Esophagus muscularis mucosa (tissue), 4 donors: ENCODE measurements around the gene PEA15.

Source experiments
- CTCF ChIP-seq, 3 experiments: fragments of 200-600 bp in 2 of 3; fragments of 450-650 bp in 1 of 3; sonication (generic) in 2 of 3; IDR thresholded peaks; one replicate each; pipeline ENCODE4 v1.5.1; 2017 to 2019; ENCODE audit warnings: antibody characterized with exemption in 3 of 3, mild to moderate bottlenecking in 2 of 3, moderate library complexity in 1 of 3
- EP300 ChIP-seq: sonication (generic); formaldehyde crosslinking; IDR thresholded peaks from one replicate; pipeline ENCODE4 v1.6.1; 2017; ENCODE audit warnings: antibody characterized with exemption
- POLR2A ChIP-seq: fragments of 450-650 bp; IDR thresholded peaks from one replicate; pipeline ENCODE4 v1.6.1; 2017; ENCODE audit warnings: antibody characterized with exemption, moderate library complexity, mild to moderate bottlenecking, low read depth
- POLR2AphosphoS5 ChIP-seq, 2 donors: sonication (generic); formaldehyde crosslinking; IDR thresholded peaks; one replicate each; pipeline ENCODE4 v1.6.1; 2017; ENCODE audit warnings: antibody characterized with exemption in 2 of 2

DNA sequence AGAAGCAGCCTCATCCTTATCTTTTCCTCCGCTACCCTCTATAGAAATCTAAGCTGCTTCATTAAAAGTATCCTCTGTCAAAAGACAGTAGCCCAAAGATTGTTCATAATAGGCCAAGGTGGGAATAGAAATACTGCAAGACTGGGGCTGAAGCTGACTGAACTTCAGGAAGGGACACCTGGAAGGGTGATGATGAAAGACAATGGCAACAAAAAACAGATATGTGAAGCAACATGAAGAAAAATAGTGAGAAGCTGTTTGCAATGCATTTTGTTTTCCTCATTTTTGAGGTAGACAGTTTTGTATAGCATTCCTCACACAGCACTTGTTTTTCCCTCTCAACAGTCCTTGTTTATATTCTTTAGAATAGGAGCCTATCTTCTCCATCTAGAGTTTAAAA, 40.2 kb downstream of the PEA15 start:
- TF ChIP-seq POLR2A (no peak), CTCF (IDR thresholded peaks at IDR 0.05) (no peak), EP300 (no peak), POLR2AphosphoS5 (IDR thresholded peaks at IDR 0.05) (no peak)
